ENCODE measurements around the gene TSEN2. TPM values are rescaled to one million over a fixed set of nuclear protein-coding genes. Genes with fewer than 3 reads are reported as not detected.
A peak's percentile ranks its signal among the peaks of the same experiment; 100 is the strongest.

Gene TSEN2
- total RNA-seq, 4 donors from 2014 or later = 31.8 to 40.2 (median 35.2) TPM

DNA sequence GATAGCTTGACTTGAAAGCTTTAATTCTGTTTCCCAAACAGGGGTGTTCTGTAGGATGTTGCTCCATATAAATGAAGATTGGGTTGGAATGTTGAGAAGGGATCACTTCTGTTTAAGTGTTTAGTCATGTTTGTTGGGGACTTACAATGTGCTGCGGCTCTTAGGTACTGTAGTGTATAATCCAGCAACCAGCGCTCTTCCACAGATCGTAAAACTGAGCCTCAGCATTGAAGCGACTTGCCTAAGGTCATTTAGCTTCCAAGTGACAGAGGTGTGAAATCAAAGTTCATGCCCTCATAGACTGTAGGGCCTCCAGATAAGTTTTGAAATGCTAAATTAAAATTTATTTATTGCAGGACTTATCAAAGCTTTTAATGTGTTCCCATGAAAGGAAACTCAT is 74.4 kb downstream of the TSEN2 start:
- H3K4me3 ChIP-seq = peak overlapping the region in 1 of 4 donors; percentile 98
- peaks cover 0 to 2% of the 10 kb centered on the region in 2 donors for H3K27me3 ChIP-seq
- peaks cover 0 to 1% (median 0%) of the 10 kb centered on the region in 3 donors for H3K36me3 ChIP-seq
- WGBS, 2 donors = 44 to 56% methylated on average over 4 of the region's 4 CpGs
- H3K9me3 ChIP-seq = no peaks in the 10 kb centered on the region
- DNase-seq (ENCODE audit: low spot score in 2 of 2) = no peak
- H3K4me1 ChIP-seq = peaks cover 0 to 71% (median 20%) of the 10 kb centered on the region in 4 donors
- TF ChIP-seq POLR2A (IDR thresholded peaks at IDR 0.05) = no peak
- TF ChIP-seq EP300 (IDR thresholded peaks at IDR 0.05) = no peak
- TF ChIP-seq, protein P1, sequence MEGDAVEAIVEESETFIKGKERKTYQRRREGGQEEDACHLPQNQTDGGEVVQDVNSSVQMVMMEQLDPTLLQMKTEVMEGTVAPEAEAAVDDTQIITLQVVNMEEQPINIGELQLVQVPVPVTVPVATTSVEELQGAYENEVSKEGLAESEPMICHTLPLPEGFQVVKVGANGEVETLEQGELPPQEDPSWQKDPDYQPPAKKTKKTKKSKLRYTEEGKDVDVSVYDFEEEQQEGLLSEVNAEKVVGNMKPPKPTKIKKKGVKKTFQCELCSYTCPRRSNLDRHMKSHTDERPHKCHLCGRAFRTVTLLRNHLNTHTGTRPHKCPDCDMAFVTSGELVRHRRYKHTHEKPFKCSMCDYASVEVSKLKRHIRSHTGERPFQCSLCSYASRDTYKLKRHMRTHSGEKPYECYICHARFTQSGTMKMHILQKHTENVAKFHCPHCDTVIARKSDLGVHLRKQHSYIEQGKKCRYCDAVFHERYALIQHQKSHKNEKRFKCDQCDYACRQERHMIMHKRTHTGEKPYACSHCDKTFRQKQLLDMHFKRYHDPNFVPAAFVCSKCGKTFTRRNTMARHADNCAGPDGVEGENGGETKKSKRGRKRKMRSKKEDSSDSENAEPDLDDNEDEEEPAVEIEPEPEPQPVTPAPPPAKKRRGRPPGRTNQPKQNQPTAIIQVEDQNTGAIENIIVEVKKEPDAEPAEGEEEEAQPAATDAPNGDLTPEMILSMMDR (IDR thresholded peaks at IDR 0.05) = no peak
- peak overlapping the region in 2 of 4 donors; percentile 94 to 98 for H3K27ac ChIP-seq

DNA sequence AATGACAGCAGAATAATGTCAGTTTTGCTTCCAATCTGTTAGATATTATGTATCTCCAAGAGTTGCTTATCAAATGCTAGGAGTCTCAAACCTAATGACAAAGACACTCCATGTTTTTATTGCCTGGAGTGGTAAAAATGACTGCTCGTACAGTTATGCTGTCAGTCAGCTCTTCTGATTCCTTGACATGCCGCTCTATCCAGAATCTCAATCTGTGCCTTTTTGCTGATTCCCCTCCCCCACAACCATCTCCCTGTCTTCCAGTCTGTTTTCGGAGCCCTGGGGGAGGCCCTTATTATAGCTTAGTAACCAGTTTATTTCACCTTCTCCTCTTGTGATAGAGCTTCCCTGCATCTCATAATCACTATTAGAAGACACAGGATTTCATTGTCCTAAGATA is 75.2 kb downstream of the TSEN2 start:
- Histone ChIP-seq H3K27ac (no peak overlapping the region), H3K4me1 (peaks cover 0 to 65% (median 20%) of the 10 kb centered on the region in 4 donors), H3K4me3 (no peak overlapping the region), H3K36me3 (peaks cover 0 to 5% (median 0%) of the 10 kb centered on the region in 3 donors), H3K9me3 (no peaks in the 10 kb centered on the region), H3K27me3 (no peaks in the 10 kb centered on the region)
- 59 to 74% methylated on average over 3 of the region's 3 CpGs for WGBS, 2 donors
- TF ChIP-seq, protein P1 (IDR thresholded peaks at IDR 0.05) = no peak
- TF ChIP-seq POLR2A (IDR thresholded peaks at IDR 0.05) = no peak
- no peak for TF ChIP-seq EP300 (IDR thresholded peaks at IDR 0.05)
- no peak for DNase-seq (ENCODE audit: low spot score in 2 of 2)

DNA sequence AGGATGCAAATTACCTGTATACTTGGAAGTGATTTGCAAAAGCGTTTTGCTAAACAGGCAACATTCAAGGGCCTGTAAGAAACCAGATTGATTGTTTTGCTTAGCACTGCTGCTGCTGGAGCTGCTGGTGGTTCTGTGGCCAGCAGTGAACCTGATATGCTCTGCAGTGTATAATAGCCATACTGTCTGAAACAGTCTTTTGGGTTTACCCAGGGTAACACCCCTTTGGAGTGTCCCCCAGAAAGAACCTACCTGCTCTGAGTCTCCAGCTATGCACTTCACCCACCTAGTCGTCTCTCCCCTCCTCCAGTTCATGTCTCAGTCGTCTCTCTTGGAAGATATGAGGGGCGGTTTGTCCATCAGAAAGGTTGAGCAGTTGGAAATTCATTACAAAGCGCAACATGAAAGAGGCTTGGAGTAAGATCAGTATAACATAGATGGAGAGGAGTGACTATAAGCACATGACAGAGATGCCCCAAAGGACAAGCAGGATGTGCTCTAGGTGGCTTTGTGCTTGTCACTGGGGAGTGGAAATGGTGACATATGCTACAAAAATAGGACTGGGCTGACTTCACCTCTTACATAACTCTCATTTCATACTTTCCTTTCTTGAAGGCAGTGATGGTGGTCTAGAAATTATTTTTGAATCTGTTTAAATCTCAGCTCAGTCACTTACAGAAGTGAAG is 76.4 kb downstream of the TSEN2 start:
- no peak for DNase-seq (ENCODE audit: low spot score in 2 of 2)
- Histone ChIP-seq H3K4me3 (no peak overlapping the region), H3K9me3 (peaks cover 0 to 1% (median 0%) of the 10 kb centered on the region in 4 donors), H3K4me1 (peaks cover 0 to 62% (median 20%) of the 10 kb centered on the region in 4 donors), H3K36me3 (peaks cover 0 to 7% (median 0%) of the 10 kb centered on the region in 3 donors), H3K27me3 (no peaks in the 10 kb centered on the region), H3K27ac (no peak overlapping the region)
- TF ChIP-seq POLR2A (IDR thresholded peaks at IDR 0.05) (no peak), EP300 (IDR thresholded peaks at IDR 0.05) (no peak)
- TF ChIP-seq, protein P1 (IDR thresholded peaks at IDR 0.05) = no peak
- WGBS, 2 donors = 74 to 78% methylated on average over 5 of the region's 5 CpGs

DNA sequence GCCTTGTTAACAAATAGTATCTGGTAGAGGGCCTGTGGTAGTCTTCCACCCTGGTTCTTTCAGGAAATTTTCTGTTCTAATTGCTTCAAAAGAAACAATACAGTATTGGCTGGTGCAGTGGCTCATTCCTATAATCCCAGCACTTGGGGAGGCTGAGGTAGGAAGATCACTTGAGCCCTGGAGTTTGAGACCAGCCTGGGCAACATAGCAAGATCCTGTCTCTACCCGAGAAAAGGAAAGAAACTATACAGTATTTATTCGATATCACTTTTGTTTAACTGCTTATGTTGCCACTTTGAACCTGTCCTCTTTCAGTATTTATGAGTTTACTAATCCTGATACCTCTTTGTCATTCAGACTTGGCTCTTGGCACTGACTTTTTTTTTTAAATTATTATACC is 77.1 kb downstream of the TSEN2 start:
- H3K9me3 ChIP-seq = peaks cover 0 to 9% (median 0%) of the 10 kb centered on the region in 4 donors
- peaks cover 0 to 15% (median 0%) of the 10 kb centered on the region in 3 donors for H3K36me3 ChIP-seq
- TF ChIP-seq POLR2A (IDR thresholded peaks at IDR 0.05) = no peak
- TF ChIP-seq EP300 (IDR thresholded peaks at IDR 0.05) = no peak
- TF ChIP-seq, protein P1 (IDR thresholded peaks at IDR 0.05) = no peak
- 96 to 98% methylated on average over 2 of the region's 2 CpGs for WGBS, 2 donors
- DNase-seq (ENCODE audit: low spot score in 2 of 2) = no peak
- H3K4me1 ChIP-seq = peaks cover 0 to 55% (median 20%) of the 10 kb centered on the region in 4 donors
- no peaks in the 10 kb centered on the region for H3K27me3 ChIP-seq
- H3K4me3 ChIP-seq = no peak overlapping the region
- H3K27ac ChIP-seq = no peak overlapping the region

DNA sequence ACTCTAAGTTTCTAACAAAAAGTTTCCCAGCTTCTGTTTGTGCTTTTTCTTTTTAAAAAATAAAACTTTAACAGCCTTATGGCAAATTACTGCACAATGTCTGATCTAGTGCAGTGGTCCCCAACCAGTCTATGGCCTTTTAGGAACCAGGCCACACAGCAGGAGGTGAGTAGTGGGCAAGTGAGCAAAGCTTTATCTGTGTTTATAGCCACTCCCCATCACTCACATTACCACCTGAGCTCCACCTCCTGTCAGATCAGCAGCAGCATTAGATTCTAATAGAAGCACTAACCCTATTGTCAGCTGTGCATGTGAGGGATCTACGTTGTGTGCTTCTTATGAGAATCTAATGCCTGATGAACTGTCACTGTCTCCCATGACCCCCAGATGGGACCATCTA is 78.2 kb downstream of the TSEN2 start:
- peaks cover 0 to 25% (median 0%) of the 10 kb centered on the region in 3 donors for H3K36me3 ChIP-seq
- H3K27me3 ChIP-seq = no peaks in the 10 kb centered on the region
- H3K4me1 ChIP-seq = peaks cover 0 to 55% (median 20%) of the 10 kb centered on the region in 4 donors
- no peak for DNase-seq (ENCODE audit: low spot score in 2 of 2)
- H3K27ac ChIP-seq = no peak overlapping the region
- no peak for TF ChIP-seq POLR2A (IDR thresholded peaks at IDR 0.05)
- peaks cover 0 to 14% (median 0%) of the 10 kb centered on the region in 4 donors for H3K9me3 ChIP-seq
- H3K4me3 ChIP-seq = no peak overlapping the region
- 60 to 65% methylated on average over 1 of the region's 1 CpG for WGBS, 2 donors

All from tibial nerve (tissue), 4 donors.